Activated CD4-positive, alpha-beta T cell treated with anti-CD3 and anti-CD28 coated beads, Interleukin-2, amount 10 ng/mL, durations not matched to agents 7 days and 5 days (primary cell): Measurements from ENCODE around the gene SNX11. TPM values are rescaled to one million over a fixed set of nuclear protein-coding genes. Genes with fewer than 3 reads are reported as not detected.

ENCODE experiments used
- CTCF ChIA-PET: fragments of 350-600 bp; sonication (Branson Sonifier 250); formaldehyde crosslinking; loops from one replicate; lab custom pipeline; 2021; ENCODE audit warnings: antibody characterized with exemption; lab: Charles Lee
- POLR2A ChIA-PET: fragments of 350-600 bp; sonication (Branson Sonifier 250); formaldehyde crosslinking; loops from one replicate; lab custom pipeline; 2021; ENCODE audit warnings: antibody characterized with exemption; lab: Charles Lee
- DNase-seq: peaks from one replicate; pipeline ENCODE4 v3.0.0-alpha.2; 2020
- H3K27ac Mint-ChIP-seq: one replicate; pipeline ENCODE4 v1.8.0; 2021; ENCODE audit warnings: mild to moderate bottlenecking, moderate library complexity, mixed read lengths
- H3K27me3 Mint-ChIP-seq: one replicate; pipeline ENCODE4 v1.8.0; 2021; ENCODE audit warnings: mixed read lengths
- H3K36me3 Mint-ChIP-seq: one replicate; pipeline ENCODE4 v1.8.0; 2021; ENCODE audit warnings: low read depth, mixed read lengths
- H3K4me1 Mint-ChIP-seq: one replicate; pipeline ENCODE4 v1.8.0; 2021; ENCODE audit warnings: mixed read lengths
- H3K4me3 Mint-ChIP-seq: one replicate; pipeline ENCODE4 v1.8.0; 2021; ENCODE audit warnings: mild to moderate bottlenecking, moderate library complexity, mixed read lengths
- H3K9me3 Mint-ChIP-seq: one replicate; pipeline ENCODE4 v1.8.0; 2021; ENCODE audit warnings: mixed read lengths
- total RNA-seq, 2 experiments: library from RNA; stranded (reverse); gene quantifications; one replicate each; pipeline ENCODE4 v1.2.3, GENCODE V29; 2021

The SNX11 gene
- total RNA-seq, 2 experiments from 2014 or later = 21.2 to 22.4 TPM

DNA sequence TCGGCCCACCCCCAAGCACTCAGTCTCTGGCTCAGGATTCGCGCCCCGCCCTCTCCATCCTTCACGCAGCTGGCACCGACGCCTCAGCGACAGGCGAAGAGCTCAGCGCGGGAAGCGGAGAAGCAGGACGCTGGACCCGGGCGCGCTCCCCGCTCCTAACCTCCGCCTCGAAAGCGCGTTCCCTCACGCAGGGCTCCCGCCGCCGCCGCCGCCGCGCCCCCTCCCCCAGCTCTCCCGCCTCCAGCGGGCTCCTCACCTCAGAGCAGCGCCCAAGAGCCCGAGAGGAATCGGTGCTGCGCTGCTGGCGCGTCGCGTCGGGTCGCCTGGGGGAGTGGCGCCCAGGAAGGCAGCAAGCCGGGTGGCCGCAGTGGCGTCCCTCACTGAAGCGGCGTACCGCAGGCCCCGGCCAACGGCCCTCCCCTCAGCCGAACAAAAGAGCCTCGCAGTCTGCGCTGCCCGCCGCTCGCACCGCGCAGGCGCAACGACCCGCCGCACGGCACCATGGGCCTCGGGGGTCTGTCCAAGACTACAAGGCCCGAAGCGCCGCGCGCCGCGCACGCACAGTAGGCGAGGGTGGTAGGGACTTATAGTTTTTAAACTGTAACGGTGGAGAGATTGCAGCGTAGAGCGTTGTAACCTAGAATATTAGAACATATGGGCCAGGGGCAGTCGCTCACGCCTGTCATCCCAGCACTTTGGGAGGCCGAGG lies 6.4 kb upstream of the SNX11 start, which contains the start of gene CBX1:
Gene CBX1 (minus strand): TSS at position 467 of the 709 bp plus-strand sequence. CDS start 24,474 bp downstream, outside the sequence.
- H3K4me1 Mint-ChIP-seq = peaks cover 61% of the 10 kb centered on the region
- ChIA-PET POLR2A (no interaction called here), CTCF (interaction anchor here (0.8 to 1.1 kb wide), 5 partner anchors 14 to 535 kb away, joined by 3 to 4 read pairs (median 3); no protein-coding TSS in a partner anchor)
- H3K9me3 Mint-ChIP-seq = peaks cover 12% of the 10 kb centered on the region
- H3K36me3 Mint-ChIP-seq = peaks cover 16% of the 10 kb centered on the region
- no peaks in the 10 kb centered on the region for H3K27me3 Mint-ChIP-seq
- H3K27ac Mint-ChIP-seq = peak within 1 kb of the TSS; percentile 95
- peak within 1 kb of the TSS; percentile 96 for H3K4me3 Mint-ChIP-seq
- DNase-seq = peak; percentile 94

DNA sequence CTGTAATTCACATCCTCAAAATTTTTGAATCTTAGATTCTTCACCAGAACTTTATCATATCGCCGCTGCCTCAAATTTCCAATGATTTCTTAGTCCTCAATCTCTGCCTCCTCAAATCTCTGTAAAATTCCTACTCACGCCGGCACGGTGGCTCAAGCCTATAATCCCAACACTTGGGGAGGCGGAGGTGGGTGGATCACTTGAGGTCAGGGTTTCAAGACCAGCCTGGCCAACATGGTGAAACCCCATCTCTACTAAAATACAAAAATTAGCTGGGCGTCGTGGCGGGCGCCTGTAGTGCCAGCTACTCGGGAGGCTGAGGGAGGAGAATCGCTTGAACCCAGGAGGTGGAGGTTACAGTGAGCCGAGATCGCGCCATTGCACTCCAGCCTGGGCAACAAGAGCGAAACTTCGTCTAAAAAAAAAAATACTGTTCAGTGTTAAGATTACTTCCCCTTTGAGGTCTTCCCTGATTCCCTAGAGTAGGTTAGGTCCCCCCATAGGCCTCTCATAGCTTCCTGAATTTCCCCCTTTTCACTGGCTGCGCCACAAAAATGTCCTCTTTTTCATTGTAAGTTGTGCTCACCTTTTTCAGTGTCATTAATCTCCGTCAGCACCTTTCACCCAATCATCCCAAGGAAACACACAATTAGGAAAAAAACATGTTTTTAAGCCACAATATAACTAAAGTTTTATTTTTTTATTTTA lies 5.4 kb upstream of the SNX11 start:
- peak overlapping the region; percentile 96 for H3K4me3 Mint-ChIP-seq
- ChIA-PET POLR2A (no interaction called here), CTCF (interaction anchor here (1.1 kb wide), 1 partner anchor 9 kb away, joined by 3 read pairs; no protein-coding TSS in a partner anchor)
- H3K4me1 Mint-ChIP-seq = peaks cover 59% of the 10 kb centered on the region
- peak overlapping the region; percentile 95 for H3K27ac Mint-ChIP-seq
- H3K27me3 Mint-ChIP-seq = no peaks in the 10 kb centered on the region
- DNase-seq = no peak
- H3K36me3 Mint-ChIP-seq = peaks cover 16% of the 10 kb centered on the region
- peaks cover 12% of the 10 kb centered on the region for H3K9me3 Mint-ChIP-seq

DNA sequence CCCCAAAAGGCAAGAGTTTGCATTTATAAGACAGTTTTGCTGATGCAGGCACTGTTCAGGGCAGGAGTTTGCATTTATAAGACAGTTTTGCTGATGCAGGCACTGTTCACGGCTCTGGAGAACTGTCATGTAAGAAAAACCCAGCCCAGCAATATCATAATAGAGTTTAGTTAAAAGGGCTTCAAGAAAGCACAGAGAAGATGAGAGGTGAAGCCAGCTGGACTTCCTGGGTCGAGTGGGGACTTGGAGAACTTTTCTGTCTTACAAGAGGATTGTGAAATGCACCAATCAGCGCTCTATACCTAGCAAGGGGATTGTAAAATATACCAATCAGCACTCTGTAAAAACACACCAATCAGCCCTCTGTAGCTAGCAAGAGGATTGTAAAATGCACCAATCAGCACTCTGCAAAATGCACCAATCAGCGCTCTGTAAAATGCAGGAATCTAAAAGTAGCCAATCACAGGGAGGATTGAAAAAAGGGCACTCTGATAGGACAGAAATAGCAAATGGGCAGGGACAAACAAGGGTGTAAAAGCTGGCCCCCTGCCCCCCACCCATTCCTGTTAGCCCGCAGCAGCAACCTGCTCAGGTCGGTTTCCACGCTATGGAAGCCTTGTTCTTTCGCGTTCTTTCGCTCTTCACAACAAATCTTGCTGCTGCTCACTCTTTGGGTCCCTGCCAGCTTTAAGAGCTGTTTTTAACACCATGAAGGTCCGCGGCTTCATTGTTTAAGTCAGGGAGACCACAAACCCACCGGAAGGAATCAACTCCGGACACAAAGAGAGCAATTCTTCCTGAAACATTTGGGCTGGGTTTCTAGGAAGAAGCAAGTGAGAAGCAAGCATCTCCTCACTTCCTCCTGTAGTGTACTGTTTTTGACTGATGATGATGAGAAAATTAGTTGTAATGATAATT lies 4.5 kb upstream of the SNX11 start:
- H3K4me1 Mint-ChIP-seq = peaks cover 59% of the 10 kb centered on the region

DNA sequence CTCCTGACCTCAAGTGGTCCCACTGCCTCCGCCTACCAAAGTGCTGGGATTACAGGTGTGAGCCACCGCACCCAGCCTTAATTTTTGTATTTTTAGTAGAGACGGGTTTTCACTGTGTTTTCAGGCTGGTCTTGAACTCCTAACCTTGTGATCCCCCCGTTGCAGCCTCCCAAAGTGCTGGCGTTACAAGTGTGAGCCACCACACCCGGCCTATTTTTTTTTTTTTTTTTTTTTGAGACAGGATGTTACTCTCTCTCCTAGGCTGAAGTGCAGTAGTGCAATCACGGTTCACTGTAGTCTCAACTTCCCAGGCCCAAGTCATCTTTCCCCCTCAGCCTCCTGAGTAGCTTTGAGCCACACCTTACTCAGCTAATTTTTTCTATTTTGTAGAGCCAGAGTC lies 3.1 kb upstream of the SNX11 start:
- ChIA-PET POLR2A (no interaction called here), CTCF (interaction anchor here (0.8 kb wide), 1 partner anchor 47 kb away, joined by 3 read pairs; no protein-coding TSS in a partner anchor)
- Mint-ChIP-seq H3K4me1 (peaks cover 63% of the 10 kb centered on the region), H3K4me3 (no peak overlapping the region), H3K9me3 (peaks cover 12% of the 10 kb centered on the region), H3K27ac (peak overlapping the region; percentile 66), H3K36me3 (peaks cover 16% of the 10 kb centered on the region), H3K27me3 (no peaks in the 10 kb centered on the region)
- DNase-seq = no peak

More for the DNA sequence above, 4.5 kb upstream of the SNX11 start:
- Mint-ChIP-seq H3K4me3 (peak overlapping the region; percentile 52), H3K27ac (peak overlapping the region; percentile 88), H3K36me3 (peaks cover 16% of the 10 kb centered on the region), H3K27me3 (no peaks in the 10 kb centered on the region), H3K9me3 (peaks cover 12% of the 10 kb centered on the region)
- CTCF ChIA-PET = interaction anchor here (0.6 to 1.1 kb wide), 2 partner anchors 9 to 170 kb away, joined by 3 to 4 read pairs; no protein-coding TSS in a partner anchor
- peak; percentile 55 for DNase-seq
- POLR2A ChIA-PET = interaction anchor here (0.6 kb wide), 1 partner anchor 15 kb away, joined by 4 read pairs; no protein-coding TSS in a partner anchor

DNA sequence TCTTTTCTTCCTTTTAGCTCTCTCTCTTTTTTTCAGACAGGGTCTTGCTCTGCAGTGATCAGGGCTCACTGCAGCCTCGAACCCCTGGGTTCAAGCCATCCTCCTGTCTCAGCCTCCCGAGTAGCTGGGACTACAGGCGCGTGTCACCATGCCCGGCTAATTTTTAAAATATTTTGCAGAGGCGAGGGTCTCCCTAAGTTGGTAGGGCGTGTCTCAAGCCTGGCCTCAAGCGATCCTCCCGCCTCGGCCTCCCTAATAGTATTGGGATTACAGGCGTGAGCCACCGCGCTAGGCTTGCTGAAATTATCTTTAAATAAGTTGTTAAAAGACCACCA lies 797 bp upstream of the SNX11 start:
- ChIA-PET CTCF (interaction anchor here (0.7 to 2.4 kb wide), 7 partner anchors 11 to 89 kb away, joined by 3 to 9 read pairs (median 4); no protein-coding TSS in a partner anchor), POLR2A (no interaction called here)
- Mint-ChIP-seq H3K36me3 (peaks cover 28% of the 10 kb centered on the region), H3K9me3 (peaks cover 12% of the 10 kb centered on the region), H3K4me1 (peaks cover 66% of the 10 kb centered on the region), H3K4me3 (peak overlapping the region; percentile 96), H3K27ac (peak overlapping the region; percentile 94), H3K27me3 (no peaks in the 10 kb centered on the region)
- no peak for DNase-seq

DNA sequence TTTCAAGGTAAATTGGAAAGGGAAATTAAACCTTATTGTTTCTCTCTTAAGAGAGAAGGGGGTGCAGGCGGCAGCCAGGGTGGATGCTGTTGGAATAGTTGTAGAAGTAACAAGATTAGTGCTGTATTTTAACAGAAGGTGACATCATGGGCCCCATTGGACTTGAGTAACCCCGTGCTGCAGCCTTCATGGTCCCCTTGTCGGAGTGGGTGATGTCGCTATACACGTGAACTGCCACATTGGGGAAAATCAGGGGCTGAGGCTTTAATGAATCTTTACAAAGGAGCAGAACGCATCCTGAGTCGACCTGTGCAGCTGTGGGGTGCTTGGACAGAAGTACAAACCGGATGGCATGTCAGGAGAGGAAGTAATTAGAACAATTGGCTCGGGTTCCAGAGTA lies 3.2 kb downstream of the SNX11 start:
- peaks cover 59% of the 10 kb centered on the region for H3K4me1 Mint-ChIP-seq

DNA sequence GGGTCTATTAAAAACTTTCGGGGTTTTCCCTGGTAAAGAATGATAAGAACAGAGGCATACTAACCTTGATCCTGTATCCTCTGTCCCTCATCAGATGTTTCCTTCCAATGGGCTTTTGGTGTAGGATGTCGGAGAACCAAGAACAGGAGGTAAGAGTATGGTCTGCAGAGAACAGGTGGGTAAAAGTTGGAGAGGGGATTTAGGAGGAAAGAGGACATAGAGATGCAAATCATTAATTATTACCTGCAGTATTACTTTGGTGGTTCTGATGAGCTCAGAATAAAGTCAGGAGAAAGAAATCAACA lies 4.3 kb downstream of the SNX11 start:
- DNase-seq = no peak
- Mint-ChIP-seq H3K27ac (peak overlapping the region; percentile 95), H3K4me1 (peaks cover 56% of the 10 kb centered on the region), H3K9me3 (no peaks in the 10 kb centered on the region), H3K36me3 (peaks cover 26% of the 10 kb centered on the region), H3K27me3 (no peaks in the 10 kb centered on the region), H3K4me3 (no peak overlapping the region)
- ChIA-PET CTCF (interaction anchor here (1.1 to 1.2 kb wide), 2 partner anchors 9 to 87 kb away, joined by 3 to 4 read pairs; no protein-coding TSS in a partner anchor), POLR2A (no interaction called here)

More for the DNA sequence above, 3.2 kb downstream of the SNX11 start:
- Mint-ChIP-seq H3K36me3 (peaks cover 26% of the 10 kb centered on the region), H3K9me3 (no peaks in the 10 kb centered on the region), H3K4me3 (no peak overlapping the region), H3K27me3 (no peaks in the 10 kb centered on the region), H3K27ac (peak overlapping the region; percentile 59)
- ChIA-PET CTCF (no interaction called here), POLR2A (no interaction called here)
- DNase-seq = no peak

DNA sequence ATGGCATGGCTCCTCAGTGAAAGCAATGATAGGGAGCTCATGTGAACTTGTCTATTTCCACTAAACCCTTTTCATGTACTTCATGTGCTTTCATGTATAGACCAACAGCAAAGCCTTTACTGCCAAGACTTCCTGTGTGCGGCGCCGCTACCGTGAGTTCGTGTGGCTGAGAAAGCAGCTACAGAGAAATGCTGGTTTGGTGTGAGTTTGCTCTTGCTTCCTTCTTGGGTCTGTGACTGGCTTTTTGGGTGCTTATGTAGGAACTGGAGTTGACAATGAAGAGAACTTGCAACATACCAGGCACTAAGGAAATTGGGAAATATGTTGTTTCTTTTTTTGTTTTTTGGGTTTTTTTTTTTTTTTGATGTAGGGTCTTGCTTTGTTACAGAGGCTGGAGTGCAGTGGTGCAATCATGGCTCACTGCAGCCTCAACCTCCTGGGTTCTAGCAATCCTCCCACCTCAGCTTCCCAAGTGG lies 5.7 kb downstream of the SNX11 start:
- H3K27ac Mint-ChIP-seq = peak overlapping the region; percentile 95
- DNase-seq = peak; percentile 78
- peak overlapping the region; percentile 24 for H3K4me3 Mint-ChIP-seq
- H3K27me3 Mint-ChIP-seq = no peaks in the 10 kb centered on the region
- ChIA-PET POLR2A (interaction anchor here (0.6 to 0.7 kb wide), 2 partner anchors 14 to 182 kb away, joined by 5 to 10 read pairs; no protein-coding TSS in a partner anchor), CTCF (interaction anchor here (0.6 to 1.6 kb wide), 4 partner anchors 16 to 360 kb away, joined by 3 to 5 read pairs (median 5); no protein-coding TSS in a partner anchor)
- H3K9me3 Mint-ChIP-seq = no peaks in the 10 kb centered on the region
- peaks cover 45% of the 10 kb centered on the region for H3K4me1 Mint-ChIP-seq
- peaks cover 32% of the 10 kb centered on the region for H3K36me3 Mint-ChIP-seq

DNA sequence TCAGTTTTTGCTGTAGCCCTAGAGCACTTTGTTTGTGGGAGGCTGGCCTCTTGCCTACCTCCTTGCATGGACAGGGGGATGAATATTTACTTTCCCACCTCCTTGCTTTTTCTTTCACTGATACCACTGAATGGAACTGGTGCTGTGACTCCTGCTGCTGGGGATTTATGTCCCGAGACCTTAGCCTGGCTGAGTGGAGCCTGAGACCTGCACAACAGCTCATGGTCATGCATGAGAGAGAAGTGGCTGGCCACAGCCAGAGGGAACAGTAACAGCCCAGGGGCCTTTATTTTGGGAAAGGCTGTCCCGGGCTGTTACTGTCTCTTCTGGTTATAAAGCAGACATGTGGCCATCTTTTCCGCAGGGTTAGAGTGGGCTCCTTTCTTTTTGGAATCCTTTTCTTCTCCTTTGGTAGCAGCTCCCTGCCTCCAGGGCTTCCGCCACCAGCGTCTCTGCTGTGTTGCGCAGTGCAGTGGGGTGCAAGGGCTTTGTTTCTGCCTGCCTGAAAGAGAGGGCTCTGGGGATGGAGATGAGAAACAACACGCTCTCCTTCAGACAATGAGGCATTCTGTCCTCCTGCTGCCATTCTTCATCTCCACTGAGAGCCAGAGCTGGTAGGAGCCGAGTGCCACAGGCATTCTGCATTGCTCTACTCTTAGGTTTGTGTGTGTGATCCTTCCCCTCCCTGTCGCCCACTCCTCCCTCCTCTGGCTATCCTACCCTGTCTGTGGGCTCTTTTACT lies 14.5 kb downstream of the SNX11 start:
- ChIA-PET CTCF (interaction anchor here (0.5 to 1.5 kb wide), 4 partner anchors 14 to 417 kb away, joined by 3 to 4 read pairs (median 3); partner anchors contain the start of gene SNX11), POLR2A (no interaction called here)
- no peaks in the 10 kb centered on the region for H3K4me1 Mint-ChIP-seq
- peaks cover 38% of the 10 kb centered on the region for H3K36me3 Mint-ChIP-seq
- DNase-seq = no peak
- no peaks in the 10 kb centered on the region for H3K27me3 Mint-ChIP-seq
- no peaks in the 10 kb centered on the region for H3K9me3 Mint-ChIP-seq
- H3K4me3 Mint-ChIP-seq = no peak overlapping the region
- no peak overlapping the region for H3K27ac Mint-ChIP-seq

DNA sequence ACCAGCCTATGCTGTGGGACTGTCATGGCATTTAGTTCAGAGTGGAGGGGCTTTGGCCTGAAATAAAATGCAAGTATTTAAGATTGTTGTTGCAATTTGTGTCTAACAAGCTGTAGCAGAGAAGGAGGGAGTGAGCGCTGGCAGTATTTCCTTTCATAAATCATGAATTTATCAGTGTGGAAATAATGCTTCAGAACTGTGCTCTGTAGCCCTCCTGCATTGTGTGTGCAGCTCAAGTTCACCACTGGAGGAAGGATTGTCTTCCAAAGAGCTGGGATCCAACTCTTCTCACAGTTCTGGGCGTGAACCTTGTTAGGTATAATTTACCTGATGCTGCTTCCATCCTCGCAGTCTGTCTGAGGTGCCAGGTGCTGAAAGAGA lies 15.1 kb downstream of the SNX11 start:
- ChIA-PET CTCF (interaction anchor here (0.6 to 1.5 kb wide), 5 partner anchors 15 to 414 kb away, joined by 3 to 4 read pairs (median 3); partner anchors contain the start of gene SNX11), POLR2A (no interaction called here)
- H3K4me1 Mint-ChIP-seq = no peaks in the 10 kb centered on the region
- no peaks in the 10 kb centered on the region for H3K9me3 Mint-ChIP-seq
- no peaks in the 10 kb centered on the region for H3K27me3 Mint-ChIP-seq
- no peak overlapping the region for H3K4me3 Mint-ChIP-seq
- H3K27ac Mint-ChIP-seq = no peak overlapping the region
- peaks cover 35% of the 10 kb centered on the region for H3K36me3 Mint-ChIP-seq
- no peak for DNase-seq

DNA sequence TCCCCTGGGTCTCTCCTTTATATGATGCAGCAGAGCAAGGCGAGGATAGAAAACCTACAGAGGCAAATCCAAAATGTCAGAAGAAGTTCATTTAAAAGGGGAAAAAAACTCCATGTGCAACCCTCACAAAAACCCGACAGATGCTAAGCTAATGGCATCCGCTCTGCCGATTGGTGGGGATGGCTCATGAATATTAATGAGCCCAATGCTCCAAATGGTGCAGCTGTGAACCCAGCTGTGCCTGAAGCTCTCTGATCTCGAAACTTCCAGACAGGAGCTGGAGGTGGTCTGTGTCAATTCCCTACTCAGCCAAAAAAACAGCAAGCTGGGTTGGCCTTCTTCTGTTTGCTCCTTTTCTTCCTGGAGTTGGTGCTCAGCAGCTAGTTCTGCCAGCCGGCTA lies 15.5 kb downstream of the SNX11 start:
- no peaks in the 10 kb centered on the region for H3K4me1 Mint-ChIP-seq
- no peak overlapping the region for H3K4me3 Mint-ChIP-seq
- H3K27me3 Mint-ChIP-seq = no peaks in the 10 kb centered on the region
- ChIA-PET CTCF (interaction anchor here (0.6 to 1.2 kb wide), 5 partner anchors 15 to 105 kb away, joined by 3 to 6 read pairs (median 4); partner anchors contain the start of gene SNX11), POLR2A (no interaction called here)
- no peak overlapping the region for H3K27ac Mint-ChIP-seq
- DNase-seq = no peak
- no peaks in the 10 kb centered on the region for H3K9me3 Mint-ChIP-seq
- H3K36me3 Mint-ChIP-seq = peaks cover 32% of the 10 kb centered on the region
